HL-60 (cell line): ENCODE measurements around the gene NHLRC2.

Source experiments
- CTCF ChIP-seq: IDR thresholded peaks from one replicate; pipeline ENCODE4 v1.5.1; 2011; ENCODE audit warnings: low read length, control low read depth, inconsistent platforms; ENCODE audit not compliant: insufficient read depth
- TF ChIP-seq, protein P1 (sequence below): IDR thresholded peaks from 2 replicates; pipeline ENCODE4 v1.6.1; 2012; ENCODE audit warnings: low read depth; ENCODE audit not compliant: insufficient replicate concordance

GRCh38 chr10:113957013-113957412 is 102.6 kb downstream of the NHLRC2 start:
- TF ChIP-seq, protein P1, sequence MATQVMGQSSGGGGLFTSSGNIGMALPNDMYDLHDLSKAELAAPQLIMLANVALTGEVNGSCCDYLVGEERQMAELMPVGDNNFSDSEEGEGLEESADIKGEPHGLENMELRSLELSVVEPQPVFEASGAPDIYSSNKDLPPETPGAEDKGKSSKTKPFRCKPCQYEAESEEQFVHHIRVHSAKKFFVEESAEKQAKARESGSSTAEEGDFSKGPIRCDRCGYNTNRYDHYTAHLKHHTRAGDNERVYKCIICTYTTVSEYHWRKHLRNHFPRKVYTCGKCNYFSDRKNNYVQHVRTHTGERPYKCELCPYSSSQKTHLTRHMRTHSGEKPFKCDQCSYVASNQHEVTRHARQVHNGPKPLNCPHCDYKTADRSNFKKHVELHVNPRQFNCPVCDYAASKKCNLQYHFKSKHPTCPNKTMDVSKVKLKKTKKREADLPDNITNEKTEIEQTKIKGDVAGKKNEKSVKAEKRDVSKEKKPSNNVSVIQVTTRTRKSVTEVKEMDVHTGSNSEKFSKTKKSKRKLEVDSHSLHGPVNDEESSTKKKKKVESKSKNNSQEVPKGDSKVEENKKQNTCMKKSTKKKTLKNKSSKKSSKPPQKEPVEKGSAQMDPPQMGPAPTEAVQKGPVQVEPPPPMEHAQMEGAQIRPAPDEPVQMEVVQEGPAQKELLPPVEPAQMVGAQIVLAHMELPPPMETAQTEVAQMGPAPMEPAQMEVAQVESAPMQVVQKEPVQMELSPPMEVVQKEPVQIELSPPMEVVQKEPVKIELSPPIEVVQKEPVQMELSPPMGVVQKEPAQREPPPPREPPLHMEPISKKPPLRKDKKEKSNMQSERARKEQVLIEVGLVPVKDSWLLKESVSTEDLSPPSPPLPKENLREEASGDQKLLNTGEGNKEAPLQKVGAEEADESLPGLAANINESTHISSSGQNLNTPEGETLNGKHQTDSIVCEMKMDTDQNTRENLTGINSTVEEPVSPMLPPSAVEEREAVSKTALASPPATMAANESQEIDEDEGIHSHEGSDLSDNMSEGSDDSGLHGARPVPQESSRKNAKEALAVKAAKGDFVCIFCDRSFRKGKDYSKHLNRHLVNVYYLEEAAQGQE = no peak
- TF ChIP-seq CTCF = no peak
